Measurements from ENCODE around the gene SCN2B. TPM values are rescaled to one million over a fixed set of nuclear protein-coding genes. Genes with fewer than 3 reads are reported as not detected.

The SCN2B gene
- total RNA-seq, 2 donors from 2014 or later: 0.07 TPM; not detected in 1

DNA sequence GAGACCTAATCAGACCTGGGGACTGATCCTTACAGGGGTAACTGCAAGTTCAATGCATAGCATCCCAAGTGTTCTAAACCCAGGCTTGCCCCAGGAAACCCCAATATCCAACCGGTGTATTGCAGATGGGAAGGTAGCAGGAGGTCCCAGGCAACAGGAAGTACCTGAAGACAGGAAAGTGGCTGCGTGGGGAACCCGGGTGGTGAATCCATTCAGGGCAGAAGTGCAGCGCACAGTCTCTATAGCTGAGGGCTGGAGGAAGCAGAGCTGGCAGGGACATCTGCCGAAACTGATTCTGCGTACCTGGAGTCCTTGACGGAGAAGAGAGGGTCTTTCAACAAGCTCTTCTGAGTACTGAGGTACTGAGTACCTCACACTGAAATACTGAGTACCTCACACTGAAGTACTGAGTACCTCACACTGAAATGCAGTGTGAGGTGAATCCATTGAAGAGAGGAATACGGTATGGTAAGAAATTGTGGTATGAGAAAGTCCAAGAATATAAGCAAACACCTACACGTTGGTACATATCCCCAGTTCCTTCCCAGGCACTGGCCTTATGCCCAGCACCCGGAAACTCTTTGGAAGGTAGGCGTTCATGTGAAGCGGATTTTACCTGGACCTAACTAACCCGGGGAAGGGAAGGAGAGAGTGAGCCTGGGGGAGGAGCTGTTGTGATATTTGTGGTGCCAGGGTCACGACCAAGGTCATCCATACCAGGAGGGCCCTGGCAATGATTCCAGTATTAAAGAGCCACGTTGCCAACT is 43.9 kb downstream of the SCN2B start:
- ATAC-seq (ENCODE audit: insufficient number of reproducible peaks, low FRiP score, low read depth) (no peak), DNase-seq (ENCODE audit: low spot score) (no peak)
- H3K36me3 ChIP-seq: no peaks in the 10 kb centered on the region
- no peak for TF ChIP-seq CTCF (IDR thresholded peaks at IDR 0.05)
- H3K4me1 ChIP-seq (ENCODE audit: control insufficient read depth in 1 of 2, low read depth in 2 of 2): no peaks in the 10 kb centered on the region
- H3K27me3 ChIP-seq (replicated peaks; ENCODE audit: insufficient read depth): no peaks in the 10 kb centered on the region
- H3K9me3 ChIP-seq: no peaks in the 10 kb centered on the region
- no peak overlapping the region for H3K4me3 ChIP-seq
- H3K27ac ChIP-seq: no peak overlapping the region

GRCh38 chr11:118129471-118130172 is 46.8 kb downstream of the SCN2B start:
- no peak for TF ChIP-seq CTCF (IDR thresholded peaks at IDR 0.05)
- H3K27me3 ChIP-seq (replicated peaks; ENCODE audit: insufficient read depth): no peaks in the 10 kb centered on the region
- ATAC-seq (ENCODE audit: insufficient number of reproducible peaks, low FRiP score, low read depth): no peak
- H3K36me3 ChIP-seq: no peaks in the 10 kb centered on the region
- no peak overlapping the region for H3K4me3 ChIP-seq
- no peak overlapping the region for H3K27ac ChIP-seq
- no peak for DNase-seq (ENCODE audit: low spot score)
- no peaks in the 10 kb centered on the region for H3K9me3 ChIP-seq
- no peaks in the 10 kb centered on the region for H3K4me1 ChIP-seq (ENCODE audit: control insufficient read depth in 1 of 2, low read depth in 2 of 2)

DNA sequence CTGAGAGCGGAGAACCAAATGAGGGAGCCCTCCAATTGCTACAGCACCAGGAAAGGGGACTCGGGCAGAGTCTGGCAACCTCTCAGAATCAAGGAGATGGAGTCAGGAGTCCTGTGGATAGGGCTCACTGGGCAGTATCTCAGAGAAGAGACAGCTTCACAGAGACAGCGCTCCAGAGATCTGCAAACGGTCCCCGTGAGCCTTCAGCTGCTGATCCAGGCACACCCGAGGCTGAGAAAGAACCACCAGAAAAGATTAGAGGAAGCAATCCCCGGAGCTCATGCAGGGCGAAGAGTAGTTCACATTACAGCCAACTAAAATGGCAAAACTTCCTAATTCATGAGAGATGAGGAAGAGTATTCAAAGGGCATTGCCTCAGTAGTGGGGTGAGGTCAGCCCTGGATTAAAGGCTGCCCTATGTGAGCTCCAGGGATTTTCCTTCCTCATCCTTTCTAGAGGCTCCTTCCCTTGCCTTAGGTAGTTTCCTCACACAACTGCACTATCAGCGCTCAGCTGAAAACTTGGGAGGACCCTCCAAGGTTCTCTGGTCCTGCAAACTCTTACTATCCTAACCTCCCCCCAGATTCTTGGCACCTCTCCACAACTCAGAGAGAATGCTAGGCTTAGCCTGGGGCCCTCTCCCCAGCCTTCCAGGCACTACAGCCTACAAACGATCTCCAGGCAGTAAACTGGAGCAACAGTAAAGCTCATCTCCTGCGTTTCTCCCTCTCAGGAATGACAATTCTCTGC is 47.5 kb downstream of the SCN2B start:
- DNase-seq (ENCODE audit: low spot score): no peak
- no peak overlapping the region for H3K27ac ChIP-seq
- H3K4me3 ChIP-seq: no peak overlapping the region
- no peak for ATAC-seq (ENCODE audit: insufficient number of reproducible peaks, low FRiP score, low read depth)
- H3K36me3 ChIP-seq: no peaks in the 10 kb centered on the region
- H3K27me3 ChIP-seq (replicated peaks; ENCODE audit: insufficient read depth): no peaks in the 10 kb centered on the region
- H3K9me3 ChIP-seq: no peaks in the 10 kb centered on the region
- TF ChIP-seq CTCF (IDR thresholded peaks at IDR 0.05): no peak
- no peaks in the 10 kb centered on the region for H3K4me1 ChIP-seq (ENCODE audit: control insufficient read depth in 1 of 2, low read depth in 2 of 2)

- DNase-seq (ENCODE audit: low spot score) (no peak), ATAC-seq (ENCODE audit: insufficient number of reproducible peaks, low FRiP score, low read depth) (no peak)
- H3K27ac ChIP-seq: no peak overlapping the region
- H3K4me1 ChIP-seq (ENCODE audit: control insufficient read depth in 1 of 2, low read depth in 2 of 2): no peaks in the 10 kb centered on the region
- no peaks in the 10 kb centered on the region for H3K27me3 ChIP-seq (replicated peaks; ENCODE audit: insufficient read depth)
- H3K9me3 ChIP-seq: no peaks in the 10 kb centered on the region
- TF ChIP-seq CTCF (IDR thresholded peaks at IDR 0.05): no peak
- no peak overlapping the region for H3K4me3 ChIP-seq
- H3K36me3 ChIP-seq: no peaks in the 10 kb centered on the region
These were observed 48.1 kb downstream of the SCN2B start for GRCh38 chr11:118128310-118128709.
